Fibroblast of pulmonary artery (primary cell): ENCODE results near the gene PRPF6.

Source experiments
- DNase-seq: peaks from one replicate; pipeline ENCODE4 v3.0.0-alpha.2; 2010; ENCODE audit warnings: low read depth
- H3K4me3 ChIP-seq: replicated peaks from 2 replicates; pipeline ENCODE4 v1.5.1; 2011; ENCODE audit warnings: low read depth, mild to moderate bottlenecking, control low read depth, low read length, moderate library complexity
- CTCF ChIP-seq: IDR thresholded peaks from 2 replicates; pipeline ENCODE4 v1.5.1; 2011; ENCODE audit warnings: mild to moderate bottlenecking, control low read depth, low read length, inconsistent platforms; ENCODE audit errors: missing control alignments

The PRPF6 gene

GRCh38 chr20:63942250-63942951, 38.5 kb upstream of the PRPF6 start:
- no peak overlapping the region for H3K4me3 ChIP-seq
- TF ChIP-seq CTCF = no peak
- DNase-seq = no peak

GRCh38 chr20:63942969-63943807, 37.7 kb upstream of the PRPF6 start:
- H3K4me3 ChIP-seq = no peak overlapping the region
- TF ChIP-seq CTCF = no peak
- DNase-seq = no peak

GRCh38 chr20:63943808-63944077, 37.2 kb upstream of the PRPF6 start:
- no peak for DNase-seq
- no peak overlapping the region for H3K4me3 ChIP-seq
- TF ChIP-seq CTCF = no peak

GRCh38 chr20:63944078-63944941, 36.6 kb upstream of the PRPF6 start:
- TF ChIP-seq CTCF = no peak
- no peak for DNase-seq
- no peak overlapping the region for H3K4me3 ChIP-seq

GRCh38 chr20:63945031-63945658, 35.8 kb upstream of the PRPF6 start:
- no peak for TF ChIP-seq CTCF
- no peak overlapping the region for H3K4me3 ChIP-seq
- DNase-seq = no peak
